Activated naive CD4-positive, alpha-beta T cell treated with anti-CD3 and anti-CD28 coated beads, Interleukin-2, amount 50 U/mL, for 24 hours (primary cell): ENCODE measurements around the gene EIF1B.
"Not testable (repeated sequence)": the region's sequence is repeated elsewhere in the genome, so short reads cannot be mapped to it uniquely, and the experiment has no call there.

Experiments used
- H3K27ac Mint-ChIP-seq: one replicate; pipeline ENCODE4 v1.8.0; 2021; ENCODE audit warnings: mild to moderate bottlenecking, mixed read lengths
- H3K27me3 Mint-ChIP-seq: one replicate; pipeline ENCODE4 v1.8.0; 2021; ENCODE audit warnings: mixed read lengths
- H3K36me3 Mint-ChIP-seq: one replicate; pipeline ENCODE4 v1.8.0; 2021; ENCODE audit warnings: mixed read lengths
- H3K4me1 Mint-ChIP-seq: one replicate; pipeline ENCODE4 v1.8.0; 2021; ENCODE audit warnings: mixed read lengths
- H3K4me3 Mint-ChIP-seq: one replicate; pipeline ENCODE4 v1.8.0; 2021; ENCODE audit warnings: mild to moderate bottlenecking, mixed read lengths
- H3K9me3 Mint-ChIP-seq: one replicate; pipeline ENCODE4 v1.8.0; 2021; ENCODE audit warnings: mixed read lengths

EIF1B gene

GRCh38 chr3:40309418-40309924, at the start of gene EIF1B:
EIF1B (plus strand) TSS chr3:40309707; CDS start chr3:40309942, 235 bp downstream.
- H3K36me3 Mint-ChIP-seq: peaks cover 7% of the 10 kb centered on the region
- peak within 1 kb of the TSS; percentile 100 for H3K27ac Mint-ChIP-seq
- no peaks in the 10 kb centered on the region for H3K9me3 Mint-ChIP-seq
- H3K4me3 Mint-ChIP-seq: peak within 1 kb of the TSS; percentile 100
- no peaks in the 10 kb centered on the region for H3K27me3 Mint-ChIP-seq
- H3K4me1 Mint-ChIP-seq: peaks cover 28% of the 10 kb centered on the region

GRCh38 chr3:40262331-40262730, 47.2 kb upstream of the EIF1B start:
- Mint-ChIP-seq H3K27me3 (no peaks in the 10 kb centered on the region), H3K27ac (no peak overlapping the region), H3K4me1 (no peaks in the 10 kb centered on the region), H3K36me3 (peaks cover 3% of the 10 kb centered on the region), H3K4me3 (no peak overlapping the region), H3K9me3 (no peaks in the 10 kb centered on the region)

GRCh38 chr3:40264451-40264850, 45.1 kb upstream of the EIF1B start:
- Mint-ChIP-seq H3K9me3 (no peaks in the 10 kb centered on the region), H3K36me3 (peaks cover 4% of the 10 kb centered on the region), H3K27me3 (no peaks in the 10 kb centered on the region), H3K4me3 (no peak overlapping the region), H3K4me1 (no peaks in the 10 kb centered on the region), H3K27ac (no peak overlapping the region)

GRCh38 chr3:40265181-40265580, 44.3 kb upstream of the EIF1B start:
- Mint-ChIP-seq H3K36me3 (peaks cover 6% of the 10 kb centered on the region), H3K27me3 (no peaks in the 10 kb centered on the region), H3K27ac (no peak overlapping the region), H3K4me3 (no peak overlapping the region), H3K4me1 (no peaks in the 10 kb centered on the region), H3K9me3 (no peaks in the 10 kb centered on the region)

- Mint-ChIP-seq H3K9me3 (no peaks in the 10 kb centered on the region), H3K4me3 (no peak overlapping the region)
These were observed 41.4 kb upstream of the EIF1B start for GRCh38 chr3:40267937-40268724.

GRCh38 chr3:40268802-40269524, 40.5 kb upstream of the EIF1B start:
- peaks cover 2% of the 10 kb centered on the region for H3K4me1 Mint-ChIP-seq
- H3K27ac Mint-ChIP-seq: no peak overlapping the region
- peaks cover 20% of the 10 kb centered on the region for H3K36me3 Mint-ChIP-seq
- no peak overlapping the region for H3K4me3 Mint-ChIP-seq
- H3K9me3 Mint-ChIP-seq: peaks cover under 1% of the 10 kb centered on the region
- H3K27me3 Mint-ChIP-seq: no peaks in the 10 kb centered on the region

More at GRCh38 chr3:40267937-40268724, 41.4 kb upstream of the EIF1B start:
- Mint-ChIP-seq H3K27me3 (no peaks in the 10 kb centered on the region), H3K27ac (no peak overlapping the region), H3K36me3 (peaks cover 17% of the 10 kb centered on the region), H3K4me1 (no peaks in the 10 kb centered on the region)

GRCh38 chr3:40278791-40279190, 30.7 kb upstream of the EIF1B start:
- H3K27me3 Mint-ChIP-seq: no peaks in the 10 kb centered on the region
- H3K9me3 Mint-ChIP-seq: peaks cover 5% of the 10 kb centered on the region
- H3K27ac Mint-ChIP-seq: no peak overlapping the region
- peaks cover 6% of the 10 kb centered on the region for H3K4me1 Mint-ChIP-seq
- peaks cover 8% of the 10 kb centered on the region for H3K36me3 Mint-ChIP-seq
- no peak overlapping the region for H3K4me3 Mint-ChIP-seq

GRCh38 chr3:40281995-40282394, 27.5 kb upstream of the EIF1B start:
- Mint-ChIP-seq H3K9me3 (no peaks in the 10 kb centered on the region), H3K36me3 (peaks cover 6% of the 10 kb centered on the region)

GRCh38 chr3:40283057-40283456, 26.4 kb upstream of the EIF1B start:
- not testable (repeated sequence) for H3K27me3 Mint-ChIP-seq, H3K4me3 Mint-ChIP-seq, H3K9me3 Mint-ChIP-seq

More at GRCh38 chr3:40281995-40282394, 27.5 kb upstream of the EIF1B start:
- H3K27me3 Mint-ChIP-seq: no peaks in the 10 kb centered on the region
- no peaks in the 10 kb centered on the region for H3K4me1 Mint-ChIP-seq
- H3K27ac Mint-ChIP-seq: no peak overlapping the region
- H3K4me3 Mint-ChIP-seq: no peak overlapping the region

GRCh38 chr3:40287248-40287647, 22.3 kb upstream of the EIF1B start:
- Mint-ChIP-seq H3K9me3 (no peaks in the 10 kb centered on the region), H3K36me3 (peaks cover 21% of the 10 kb centered on the region), H3K27ac (no peak overlapping the region), H3K4me3 (no peak overlapping the region), H3K4me1 (no peaks in the 10 kb centered on the region), H3K27me3 (no peaks in the 10 kb centered on the region)

More at GRCh38 chr3:40283057-40283456, 26.4 kb upstream of the EIF1B start:
- not testable (repeated sequence) for H3K4me1 Mint-ChIP-seq, H3K27ac Mint-ChIP-seq, H3K36me3 Mint-ChIP-seq

- no peaks in the 10 kb centered on the region for H3K27me3 Mint-ChIP-seq
- no peaks in the 10 kb centered on the region for H3K9me3 Mint-ChIP-seq
- peaks cover 29% of the 10 kb centered on the region for H3K36me3 Mint-ChIP-seq
- H3K4me1 Mint-ChIP-seq: no peaks in the 10 kb centered on the region
- H3K27ac Mint-ChIP-seq: no peak overlapping the region
- no peak overlapping the region for H3K4me3 Mint-ChIP-seq
These were observed 19.1 kb upstream of the EIF1B start for GRCh38 chr3:40290396-40290795.

- no peaks in the 10 kb centered on the region for H3K9me3 Mint-ChIP-seq
- H3K27me3 Mint-ChIP-seq: no peaks in the 10 kb centered on the region
- H3K4me3 Mint-ChIP-seq: no peak overlapping the region
- peaks cover 32% of the 10 kb centered on the region for H3K36me3 Mint-ChIP-seq
- no peak overlapping the region for H3K27ac Mint-ChIP-seq
- H3K4me1 Mint-ChIP-seq: no peaks in the 10 kb centered on the region
These were observed 18.0 kb upstream of the EIF1B start for GRCh38 chr3:40291471-40291870.

GRCh38 chr3:40292637-40293349, 16.7 kb upstream of the EIF1B start:
- Mint-ChIP-seq H3K4me1 (no peaks in the 10 kb centered on the region), H3K27me3 (no peaks in the 10 kb centered on the region), H3K4me3 (no peak overlapping the region), H3K9me3 (no peaks in the 10 kb centered on the region), H3K36me3 (peaks cover 39% of the 10 kb centered on the region), H3K27ac (no peak overlapping the region)

GRCh38 chr3:40294434-40294833, 15.1 kb upstream of the EIF1B start:
- H3K36me3 Mint-ChIP-seq: peaks cover 39% of the 10 kb centered on the region
- H3K9me3 Mint-ChIP-seq: no peaks in the 10 kb centered on the region
- no peak overlapping the region for H3K27ac Mint-ChIP-seq
- no peak overlapping the region for H3K4me3 Mint-ChIP-seq
- no peaks in the 10 kb centered on the region for H3K4me1 Mint-ChIP-seq
- no peaks in the 10 kb centered on the region for H3K27me3 Mint-ChIP-seq

- Mint-ChIP-seq H3K9me3 (no peaks in the 10 kb centered on the region), H3K27ac (no peak overlapping the region), H3K4me3 (no peak overlapping the region), H3K27me3 (no peaks in the 10 kb centered on the region), H3K36me3 (peaks cover 26% of the 10 kb centered on the region), H3K4me1 (no peaks in the 10 kb centered on the region)
These were observed 11.4 kb upstream of the EIF1B start for GRCh38 chr3:40298075-40298474.
